Stimulated activated CD4-positive, alpha-beta T cell treated with anti-CD3 and anti-CD28 coated beads, Interleukin-12 subunit alpha, Interleukin-12 subunit beta, amount 100 ng/mL, for 24 hours (primary cell): ENCODE results near the gene UST.

Source experiments
- DNase-seq, 2 experiments: peaks; one replicate each; pipeline ENCODE4 v3.0.0-alpha.2; 2020; ENCODE audit warnings: low read depth in 2 of 2

UST gene

DNA sequence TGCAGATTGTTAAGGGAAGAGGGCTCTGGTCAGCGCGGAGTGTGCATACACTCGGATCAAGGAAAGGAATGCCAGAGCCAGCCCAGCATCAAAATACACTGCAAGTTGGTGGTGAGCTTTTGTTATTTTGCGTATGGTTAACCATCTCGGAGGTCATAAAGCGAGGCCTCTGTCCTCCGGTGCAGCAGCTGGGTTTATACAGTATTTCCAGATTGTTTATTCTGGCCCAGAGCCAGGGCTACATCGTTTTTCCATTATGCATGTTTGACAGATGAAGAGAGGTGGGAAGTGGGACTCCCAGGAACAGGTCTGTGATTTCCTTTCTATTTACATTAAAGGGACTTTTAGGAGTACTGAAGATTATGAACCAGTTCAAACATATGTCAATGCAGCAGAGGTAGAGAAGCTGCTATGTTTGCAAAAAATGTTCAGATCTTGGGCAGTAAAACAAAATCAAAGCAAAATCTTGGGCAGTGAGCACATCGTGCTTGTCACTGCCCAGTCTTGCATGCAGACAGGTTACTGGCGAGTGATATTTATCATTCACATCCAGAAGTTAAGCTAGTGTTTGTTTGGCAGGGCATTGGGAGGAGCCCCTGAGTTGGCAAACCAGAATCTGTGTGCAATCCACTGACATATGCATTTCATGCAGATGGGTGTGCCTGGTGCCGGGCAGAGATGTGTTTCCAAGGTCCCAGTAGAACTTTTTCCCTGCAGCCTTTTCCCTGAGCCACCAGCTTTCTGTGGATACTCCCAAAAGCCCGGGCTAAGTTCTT lies 314.3 kb downstream of the UST start:
- no peak for DNase-seq

DNA sequence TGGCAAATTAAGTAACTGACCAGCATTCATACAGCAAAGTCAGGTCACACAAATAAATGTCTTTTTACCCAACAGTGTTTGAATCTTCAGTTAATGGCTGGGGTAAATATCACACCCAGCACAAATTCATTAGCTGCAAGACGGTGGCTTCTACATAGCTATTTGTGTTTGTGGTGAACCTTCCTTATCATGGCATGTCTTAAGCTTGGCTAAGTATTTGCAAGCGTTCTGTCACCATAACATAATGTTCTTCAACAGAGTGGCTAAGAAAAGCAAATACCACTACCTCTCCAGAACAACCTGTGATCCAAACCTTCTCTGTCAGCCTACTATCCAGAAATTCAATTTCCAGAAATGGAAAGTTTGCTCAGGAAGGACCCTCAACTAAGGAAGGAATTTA lies 315.1 kb downstream of the UST start:
- DNase-seq = no peak

DNA sequence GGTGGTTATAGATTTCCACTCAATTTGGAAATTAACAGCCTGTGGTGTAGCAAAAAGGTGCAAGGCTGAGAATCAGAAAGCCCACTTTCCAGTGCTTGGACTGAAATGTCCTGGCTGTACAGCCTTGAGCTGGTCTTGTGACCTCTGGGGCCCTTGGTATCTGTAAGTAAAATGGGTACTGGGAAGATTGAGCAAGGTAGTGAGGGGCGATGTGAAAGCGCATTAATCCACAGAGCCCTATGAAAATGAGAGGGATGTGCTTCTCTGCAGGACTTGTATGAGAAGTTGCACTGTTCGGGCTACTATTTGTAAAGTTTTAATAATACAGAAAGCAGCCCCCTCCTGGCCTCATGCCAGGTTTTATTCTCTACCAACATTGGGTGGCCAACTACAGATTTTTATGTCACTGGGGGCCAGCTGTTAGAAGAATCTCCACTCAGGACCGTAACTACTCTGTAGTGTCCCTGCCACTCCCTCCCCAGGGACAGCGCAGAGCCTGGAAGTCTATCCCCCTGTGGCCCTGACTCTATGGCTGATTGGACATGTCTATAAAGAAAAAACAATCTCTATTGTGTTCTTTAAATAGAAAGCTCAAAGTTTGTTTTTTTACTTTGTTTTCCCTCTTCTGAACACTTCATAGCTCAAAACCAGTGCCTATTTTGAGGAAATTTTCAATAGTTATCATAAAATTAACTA lies 316.0 kb downstream of the UST start:
- DNase-seq = no peak

DNA sequence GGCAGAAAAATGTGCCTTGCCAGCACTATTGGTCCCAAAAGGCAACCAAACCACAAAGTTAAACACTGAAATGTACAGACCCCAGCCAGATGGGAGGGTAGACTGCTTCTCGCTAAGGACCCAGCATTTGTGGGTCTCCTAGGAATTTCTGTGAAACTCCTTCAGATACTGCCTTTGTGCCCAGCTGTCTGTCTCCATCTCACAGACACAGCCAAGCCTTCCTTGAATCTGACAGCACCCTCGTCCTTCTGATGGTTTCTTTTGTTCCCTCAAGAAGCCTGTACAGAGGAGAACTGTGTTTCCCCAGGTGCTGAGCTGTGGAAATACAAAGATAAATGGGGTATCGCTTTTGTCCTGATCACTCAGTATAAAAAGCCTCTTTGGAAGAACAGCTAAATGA lies 316.6 kb downstream of the UST start:
- no peak for DNase-seq

DNA sequence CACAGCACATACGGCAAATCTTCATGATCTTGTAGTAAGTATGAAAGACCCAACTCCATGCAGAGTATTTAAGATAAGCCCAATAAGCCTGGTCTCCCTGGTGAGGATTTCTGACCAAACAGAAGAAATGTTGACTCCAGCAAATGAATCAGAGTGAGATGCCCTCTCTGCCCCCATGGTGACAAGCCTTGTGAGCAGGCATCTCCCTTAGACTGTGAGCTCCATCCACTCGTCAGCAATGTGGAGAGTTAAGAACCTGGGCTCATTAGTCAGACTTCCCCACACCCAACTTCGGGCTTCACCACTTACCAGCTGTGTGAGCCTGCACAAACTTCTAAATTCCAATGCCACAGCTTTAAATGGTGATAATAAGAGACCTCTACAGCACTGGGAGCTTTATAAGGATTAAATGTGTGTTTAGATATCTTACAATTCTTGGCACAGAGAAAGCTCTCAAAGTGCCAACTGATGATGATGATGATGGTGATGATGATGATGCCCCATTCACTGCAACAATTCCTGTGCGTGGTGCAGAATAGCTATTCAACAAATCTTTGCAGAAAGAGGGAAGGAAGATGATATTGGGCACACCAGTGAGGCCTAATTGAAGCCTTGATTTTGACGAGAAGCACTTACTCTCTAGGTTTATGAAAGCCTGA lies 317.3 kb downstream of the UST start:
- DNase-seq = no peak

DNA sequence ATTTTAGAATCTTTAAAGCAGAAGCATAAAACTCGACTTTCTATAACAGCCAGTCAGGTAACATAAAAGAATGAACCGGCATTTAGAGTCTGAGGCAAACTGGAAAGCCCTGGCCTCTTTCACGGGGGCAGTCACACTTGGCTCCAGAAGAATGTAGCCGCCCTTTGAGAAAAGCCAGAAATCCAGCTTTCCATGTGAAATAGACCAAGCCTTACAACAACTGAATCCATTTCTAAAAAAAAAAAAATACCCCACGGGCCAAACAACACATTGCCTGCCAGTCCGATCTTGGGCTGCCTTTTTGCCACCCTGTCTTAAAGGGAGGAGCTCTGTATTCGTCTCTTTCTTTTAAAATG lies 317.8 kb downstream of the UST start:
- no peak for DNase-seq

DNA sequence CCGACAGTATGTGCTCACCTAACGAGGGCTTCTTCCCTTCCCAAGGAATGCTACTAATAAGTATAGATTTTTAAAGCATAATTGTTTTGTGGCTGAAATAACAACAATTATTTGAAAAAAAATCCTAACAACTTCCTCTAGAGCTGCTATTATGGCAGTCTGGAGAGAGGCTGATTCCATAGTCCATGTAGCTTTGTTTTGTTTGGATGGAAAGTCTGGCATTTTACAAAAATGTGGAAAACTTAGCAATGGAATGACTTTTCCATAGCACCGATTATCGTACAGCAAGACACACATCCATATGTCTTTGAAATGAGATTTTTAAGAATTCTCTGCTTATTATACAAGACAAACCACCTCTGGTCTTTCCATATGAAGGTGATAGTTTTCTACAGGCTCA lies 318.3 kb downstream of the UST start:
- DNase-seq = no peak

DNA sequence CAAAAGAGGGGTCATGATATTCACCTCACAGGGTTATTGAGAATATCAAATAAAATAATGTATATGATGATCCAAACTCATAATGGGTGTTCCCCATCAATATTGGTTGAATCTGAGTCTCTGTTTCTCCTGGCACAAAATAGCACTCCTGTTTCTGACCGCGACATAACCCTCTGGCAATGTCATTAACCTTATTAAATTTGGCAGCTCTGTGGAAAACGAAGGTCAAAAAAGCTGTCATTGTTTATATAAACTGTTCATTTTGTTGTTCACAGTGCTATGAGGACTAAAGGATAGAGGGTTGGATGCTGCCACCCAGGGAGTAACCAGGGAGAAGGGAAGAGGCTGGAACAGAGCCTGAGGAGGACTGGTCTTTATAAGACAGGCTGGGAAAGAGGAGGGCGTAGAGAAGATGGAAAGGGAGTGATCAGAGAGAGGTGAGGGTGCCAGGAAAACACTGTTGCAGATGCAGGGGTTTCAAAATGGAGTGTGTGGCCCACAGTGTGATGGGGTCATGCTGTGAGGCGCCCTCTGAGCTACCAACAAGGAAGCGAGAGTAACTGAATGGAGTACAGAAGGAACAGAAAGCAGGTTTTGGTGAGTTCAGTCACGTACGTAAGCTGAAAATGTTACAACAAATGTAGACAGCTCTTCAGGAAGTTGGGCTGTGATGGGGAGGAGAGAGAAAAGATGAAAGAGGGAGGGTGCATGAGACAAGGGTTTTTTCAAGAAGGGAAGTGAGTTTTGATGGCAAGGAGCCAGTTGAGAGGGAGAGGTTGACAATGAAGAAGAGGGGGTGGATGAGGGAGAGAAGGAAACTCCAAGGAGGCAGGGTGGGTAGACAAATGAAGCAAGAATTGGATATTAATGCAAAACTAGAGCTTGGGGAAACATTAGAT lies 319.1 kb downstream of the UST start:
- no peak for DNase-seq

DNA sequence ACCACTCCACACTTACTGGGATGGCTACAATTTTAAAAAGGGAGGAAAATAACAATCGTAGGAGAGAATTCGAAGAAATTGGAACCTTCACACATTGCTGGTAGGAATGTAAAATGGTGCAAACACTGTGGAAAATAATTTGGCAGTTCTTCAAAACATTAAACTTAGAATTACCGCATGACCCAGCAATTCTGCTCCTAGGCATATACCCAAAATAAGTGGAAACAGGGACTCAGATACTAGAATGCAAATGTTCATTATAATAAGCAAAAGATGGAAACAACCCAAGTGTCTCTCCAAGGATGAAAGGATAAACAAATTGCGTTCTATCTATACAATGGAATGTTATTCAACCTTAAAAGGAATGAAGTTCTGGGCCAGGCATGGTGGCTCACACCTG lies 325.2 kb downstream of the UST start:
- DNase-seq = no peak

DNA sequence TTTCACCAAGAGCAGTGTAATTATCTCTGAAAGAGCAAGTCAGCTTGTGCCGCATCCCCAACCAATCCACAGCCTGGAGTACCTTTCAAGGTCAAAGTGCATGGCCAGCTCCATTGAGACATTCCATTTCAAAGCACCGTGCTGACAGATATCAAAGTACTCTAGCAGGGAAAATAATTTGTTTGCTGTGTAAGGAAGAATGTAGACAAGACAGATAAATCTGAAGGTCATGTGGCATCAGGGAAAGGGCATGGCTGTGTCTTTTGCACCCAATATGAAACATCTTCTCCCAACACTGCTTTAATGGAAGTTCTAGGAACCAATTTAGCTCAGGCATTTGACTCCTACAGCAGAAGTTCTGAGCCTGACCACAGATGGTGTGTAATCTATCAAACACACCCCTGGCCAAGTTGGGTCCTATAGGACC lies 328.0 kb downstream of the UST start:
- no peak for DNase-seq

DNA sequence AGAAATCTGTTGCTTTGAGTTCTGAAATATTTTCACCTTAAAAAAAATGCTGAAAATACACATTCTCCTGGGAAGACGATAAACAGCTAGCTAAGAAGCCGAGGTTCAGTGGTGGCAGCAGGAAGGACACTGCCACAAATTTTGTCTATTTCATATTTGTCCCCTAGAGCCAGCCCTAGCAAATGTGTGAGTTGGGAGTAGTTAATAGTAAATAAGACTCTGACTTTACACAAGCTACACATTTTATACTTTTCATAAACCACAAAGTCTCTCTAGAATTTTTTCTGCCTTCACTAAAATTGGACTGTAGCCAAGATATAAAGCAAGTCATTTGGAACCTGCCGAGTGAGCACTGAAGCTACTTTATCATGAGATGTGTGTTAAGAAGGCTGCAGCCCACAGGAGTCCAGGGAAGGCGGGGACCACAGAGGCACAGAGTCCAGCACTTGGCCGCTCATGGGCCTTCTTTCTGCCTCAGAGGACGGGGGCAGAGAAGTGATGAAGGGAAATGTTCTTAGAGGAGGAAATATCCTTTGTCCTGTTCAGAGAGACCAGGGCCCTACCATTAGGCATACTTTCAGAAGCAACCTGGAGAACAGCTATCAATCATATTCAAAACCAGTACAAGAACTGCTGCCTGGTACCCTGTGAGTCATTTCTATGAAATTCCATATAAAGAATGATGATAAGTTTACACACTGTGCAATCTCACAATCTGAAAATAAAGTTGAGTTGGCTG lies 329.0 kb downstream of the UST start:
- DNase-seq = no peak

DNA sequence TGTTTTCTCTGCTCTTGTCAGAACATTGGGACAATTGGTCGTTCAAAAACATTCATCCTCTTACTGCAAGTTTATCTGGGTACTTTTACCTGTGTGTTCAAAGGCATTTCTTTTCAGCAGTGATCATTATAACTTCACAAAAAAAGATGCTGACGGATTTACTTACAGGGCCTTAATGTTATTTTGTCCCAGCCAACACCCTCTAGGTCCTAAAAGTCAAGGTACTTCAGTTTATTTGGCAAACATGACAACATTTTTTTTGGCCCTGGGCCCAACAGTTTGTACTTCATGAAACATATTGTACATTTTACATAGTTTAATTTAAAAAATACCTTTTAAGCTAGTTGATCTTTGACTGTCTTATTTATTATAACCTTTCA lies 329.5 kb downstream of the UST start:
- DNase-seq = no peak

DNA sequence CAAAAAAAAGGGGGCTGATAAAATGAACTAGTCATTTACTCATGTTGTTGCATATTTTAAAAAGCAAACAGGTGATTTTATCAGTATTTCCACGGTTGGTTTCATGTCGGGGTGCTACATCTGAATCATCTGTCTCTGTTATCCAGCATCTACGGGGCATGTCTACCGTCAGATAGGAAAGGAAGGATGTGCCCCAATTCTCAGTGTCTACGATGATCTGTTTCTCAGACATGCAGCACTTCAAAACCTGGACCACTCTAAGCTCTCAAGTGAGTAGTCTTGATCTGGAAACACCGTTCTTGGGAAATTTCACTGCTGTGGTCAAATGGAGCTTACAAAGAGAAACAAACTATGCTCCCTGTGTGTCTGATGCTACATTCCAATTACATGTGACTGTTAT lies 330.4 kb downstream of the UST start:
- no peak for DNase-seq

DNA sequence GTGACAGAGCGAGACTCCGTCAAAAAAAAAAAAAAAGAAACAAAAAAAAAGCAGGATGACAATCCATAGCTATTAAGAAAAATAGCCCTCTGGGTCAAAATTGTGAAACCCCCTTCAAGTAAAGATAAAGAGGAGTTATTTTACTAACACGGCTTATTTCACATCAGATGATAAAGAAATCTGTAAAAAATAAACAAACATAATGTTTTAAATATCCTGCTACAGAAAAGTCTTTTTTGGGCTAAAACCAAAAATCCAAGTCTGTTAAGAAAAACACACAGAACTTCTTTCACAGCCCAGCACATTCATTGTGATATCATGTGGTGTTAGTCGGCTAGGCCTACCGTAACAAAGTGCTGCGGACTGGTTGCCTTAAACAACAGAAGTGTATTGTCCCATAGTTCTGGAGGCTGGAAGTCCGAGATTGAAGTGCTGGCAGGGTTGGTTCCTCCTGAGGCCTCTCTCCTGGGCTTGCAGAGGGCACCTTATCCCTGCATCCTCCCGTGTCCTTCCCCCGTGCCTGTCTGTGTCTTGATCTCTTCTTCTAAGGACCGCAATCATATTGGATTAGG lies 331.5 kb downstream of the UST start:
- DNase-seq = no peak

DNA sequence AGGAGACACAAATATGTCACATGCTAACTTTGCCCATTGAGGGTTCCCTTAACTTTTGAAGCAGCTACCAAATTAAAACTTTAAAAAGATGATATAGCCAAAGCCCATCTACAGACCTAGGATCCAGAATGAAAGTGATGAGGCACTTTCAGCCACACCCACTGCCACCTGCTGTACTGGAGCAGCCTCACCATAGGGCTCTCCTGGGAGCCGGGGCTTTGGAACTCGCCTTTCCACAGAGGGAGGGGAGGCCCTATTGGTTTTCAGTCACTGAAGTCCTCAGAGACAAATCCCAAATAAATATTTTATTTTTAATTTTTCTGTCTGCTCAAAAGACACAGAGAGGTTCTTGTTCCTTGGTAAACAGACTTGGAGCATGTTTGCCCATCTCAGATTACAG lies 332.6 kb downstream of the UST start:
- no peak for DNase-seq

DNA sequence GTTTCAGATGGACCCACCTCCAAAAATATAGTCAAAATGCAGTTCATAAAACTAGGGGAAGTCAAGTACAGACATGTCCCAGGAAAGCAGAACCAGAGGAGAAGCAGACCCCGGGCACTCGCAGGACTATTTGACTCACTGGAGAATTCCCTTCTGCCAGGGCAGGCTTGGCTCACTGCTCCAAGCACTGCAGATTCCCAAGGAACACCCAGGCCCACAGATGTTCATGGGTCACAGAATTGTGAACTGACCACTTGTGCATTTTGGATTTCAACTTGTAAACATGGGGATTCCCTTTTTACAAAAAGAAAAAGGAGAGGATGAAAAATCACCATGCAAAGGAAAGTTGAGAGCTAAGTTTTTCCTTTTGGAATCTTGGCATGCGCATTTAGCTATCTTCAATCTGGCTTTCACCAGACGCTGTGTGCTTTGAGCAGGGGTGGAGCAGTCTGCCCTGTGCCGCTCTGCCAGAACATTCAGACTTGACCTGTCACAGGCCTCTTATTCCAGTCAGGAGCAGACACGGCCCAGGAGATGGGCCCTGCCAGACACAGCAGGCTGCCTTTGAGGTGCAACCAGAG lies 333.2 kb downstream of the UST start:
- DNase-seq = no peak

DNA sequence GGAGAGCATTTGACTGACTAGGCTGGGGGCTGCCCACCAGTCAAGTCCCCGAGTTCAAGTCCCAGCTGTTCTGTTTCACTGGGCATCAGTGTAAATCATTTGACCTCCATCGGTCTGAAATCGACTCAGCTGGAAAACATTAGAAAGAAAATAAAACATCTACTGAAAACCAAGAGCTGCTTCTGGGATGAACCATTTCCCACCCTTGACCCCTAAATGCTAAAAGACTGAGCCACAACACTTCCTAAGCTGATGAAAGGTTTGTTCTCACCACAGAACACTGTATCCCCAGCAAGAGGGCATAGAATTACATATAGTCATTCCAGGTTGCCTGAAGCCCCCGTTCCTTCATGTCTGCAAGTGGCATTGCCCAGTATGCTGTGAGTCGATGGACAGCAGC lies 333.7 kb downstream of the UST start:
- DNase-seq = no peak

DNA sequence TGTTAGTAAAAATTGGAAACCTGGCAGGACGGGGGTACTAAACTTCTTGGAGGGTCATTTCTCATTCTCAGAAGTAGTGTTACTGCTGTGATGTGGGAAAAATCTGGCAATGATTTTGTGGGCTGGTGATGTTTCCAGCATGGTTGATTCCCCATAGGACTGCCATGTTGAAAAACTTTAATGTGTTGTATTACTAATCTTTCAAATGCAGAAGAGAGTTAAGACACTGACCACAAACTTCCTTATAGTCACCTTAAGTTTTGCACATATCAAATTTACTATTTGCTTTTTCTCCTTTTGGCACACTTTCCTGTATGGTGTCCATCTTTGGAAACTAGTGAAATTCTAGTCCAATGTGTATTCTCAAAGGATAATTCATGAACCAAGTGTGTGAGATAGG lies 334.5 kb downstream of the UST start:
- no peak for DNase-seq

DNA sequence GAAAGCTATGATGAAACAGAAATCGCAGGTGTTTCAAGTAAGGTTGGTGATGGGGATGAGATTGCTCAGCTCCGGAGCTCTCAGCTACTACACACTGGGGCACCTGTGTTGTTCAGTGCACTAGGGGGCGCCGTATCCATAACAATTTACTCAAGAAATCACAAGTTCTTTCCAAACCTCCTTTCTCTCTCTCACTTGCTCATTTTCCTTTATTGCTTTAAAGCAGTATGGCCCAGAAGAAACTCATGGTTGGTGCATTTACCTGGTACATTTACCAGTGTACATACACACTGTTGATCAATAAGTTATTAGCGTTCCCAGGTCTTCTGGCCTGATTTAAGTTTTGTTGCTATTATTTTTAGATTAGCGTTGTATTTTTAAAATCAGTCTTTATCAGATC lies 335.5 kb downstream of the UST start:
- peak; percentile 70 to 85 for DNase-seq

DNA sequence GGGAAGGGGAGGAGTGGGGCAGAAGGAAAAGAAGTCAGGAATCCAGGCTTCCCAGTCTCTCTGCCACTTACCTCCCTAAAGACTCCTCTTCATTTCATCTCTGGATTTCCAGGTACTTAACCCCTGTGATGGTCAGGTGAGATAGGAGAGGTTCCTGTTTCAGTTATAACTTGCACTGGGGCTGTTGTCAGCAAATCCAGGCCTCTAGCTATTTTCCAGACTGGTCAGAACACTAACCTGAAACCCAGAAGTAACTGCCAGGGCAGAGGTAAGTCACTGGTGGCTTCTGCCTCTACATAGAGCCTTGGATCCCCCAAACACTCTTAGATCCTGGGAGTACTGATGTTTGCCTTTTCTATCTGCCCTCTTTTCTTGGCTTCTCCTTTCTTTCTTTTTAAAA lies 337.2 kb downstream of the UST start:
- no peak for DNase-seq
